SK-N-SH treated with all-trans-retinoic acid at 6 μM for 48 hours (cell line): Measurements from ENCODE around the gene THAP3.

Experiments
- ATAC-seq: fragments of 200-7000 bp; cut with Tn5 transposase; 3 replicates; pipeline ENCODE4 v1.9.1; 2020; ENCODE audit warnings: mild to moderate bottlenecking, moderate library complexity
- BACH2 ChIP-seq: fragments of 250-450 bp; sonication (Bioruptor Pico); IDR thresholded peaks from 2 replicates; pipeline ENCODE4 v1.9.0; 2021; ENCODE audit warnings: mild to moderate bottlenecking, borderline replicate concordance
- CREB5 ChIP-seq: fragments of 250-450 bp; sonication (Bioruptor Pico); IDR thresholded peaks from 2 replicates; pipeline ENCODE4 v1.5.1; 2020; ENCODE audit warnings: low read depth, mild to moderate bottlenecking, moderate library complexity
- CSDC2 ChIP-seq: fragments of 250-450 bp; sonication (Bioruptor Pico); IDR thresholded peaks from 2 replicates; pipeline ENCODE4 v1.5.0; 2020; ENCODE audit warnings: mild to moderate bottlenecking, moderate library complexity
- CSRNP3 ChIP-seq: fragments of 250-450 bp; sonication (Bioruptor Pico); IDR thresholded peaks from 2 replicates; pipeline ENCODE4 v1.5.1; 2021; ENCODE audit warnings: mild to moderate bottlenecking, moderate library complexity
- ESRRG ChIP-seq: fragments of 250-450 bp; sonication (Bioruptor Pico); IDR thresholded peaks from 2 replicates; pipeline ENCODE4 v1.6.1; 2021; ENCODE audit warnings: mild to moderate bottlenecking
- GLIS3 ChIP-seq: fragments of 250-450 bp; sonication (Bioruptor Pico); IDR thresholded peaks from 2 replicates; pipeline ENCODE4 v1.5.0; 2020; ENCODE audit warnings: mild to moderate bottlenecking, moderate library complexity
- ISL1 ChIP-seq: fragments of 250-450 bp; sonication (Bioruptor Pico); IDR thresholded peaks from 2 replicates; pipeline ENCODE4 v2.1.2; 2022; ENCODE audit warnings: mild to moderate bottlenecking, moderate library complexity
- OSR1 ChIP-seq: fragments of 250-450 bp; sonication (Bioruptor Pico); IDR thresholded peaks from 2 replicates; pipeline ENCODE4 v1.8.0; 2022; ENCODE audit warnings: moderate library complexity, mild to moderate bottlenecking, inconsistent platforms
- PATZ1 ChIP-seq: fragments of 250-450 bp; sonication (Bioruptor Pico); IDR thresholded peaks from 2 replicates; pipeline ENCODE4 v1.8.0; 2020; ENCODE audit warnings: mild to moderate bottlenecking, moderate library complexity, borderline replicate concordance
- POU6F1 ChIP-seq: fragments of 250-450 bp; sonication (Bioruptor Pico); IDR thresholded peaks from 2 replicates; pipeline ENCODE4 v1.8.0; 2021; ENCODE audit warnings: low read depth, mild to moderate bottlenecking, moderate library complexity, borderline replicate concordance
- PPARA ChIP-seq: fragments of 250-450 bp; sonication (Bioruptor Pico); IDR thresholded peaks from 2 replicates; pipeline ENCODE4 v1.5.0; 2020; ENCODE audit warnings: mild to moderate bottlenecking, borderline replicate concordance
- RARB ChIP-seq: fragments of 250-450 bp; sonication (Bioruptor Pico); IDR thresholded peaks from 2 replicates; pipeline ENCODE4 v1.8.0; 2021; ENCODE audit warnings: mild to moderate bottlenecking, moderate library complexity
- SNAI2 ChIP-seq: fragments of 250-450 bp; sonication (Bioruptor Pico); IDR thresholded peaks from 2 replicates; pipeline ENCODE4 v1.5.0; 2020; ENCODE audit warnings: mild to moderate bottlenecking, moderate library complexity
- TCF4 ChIP-seq: fragments of 250-450 bp; sonication (Bioruptor Pico); IDR thresholded peaks from 2 replicates; pipeline ENCODE4 v1.8.0; 2021; ENCODE audit warnings: mild to moderate bottlenecking, moderate library complexity, borderline replicate concordance
- TOX ChIP-seq: fragments of 250-450 bp; sonication (Bioruptor Pico); IDR thresholded peaks from 2 replicates; pipeline ENCODE4 v1.8.0; 2021; ENCODE audit warnings: mild to moderate bottlenecking, moderate library complexity, borderline replicate concordance
- TSHZ2 ChIP-seq: fragments of 250-450 bp; sonication (Bioruptor Pico); IDR thresholded peaks from 2 replicates; pipeline ENCODE4 v1.5.0; 2020; ENCODE audit warnings: mild to moderate bottlenecking, moderate library complexity
- ZC3H10 ChIP-seq: fragments of 250-450 bp; sonication (Bioruptor Pico); IDR thresholded peaks from 2 replicates; pipeline ENCODE4 v1.5.1; 2021; ENCODE audit warnings: mild to moderate bottlenecking, moderate library complexity
- ZFP3 ChIP-seq: fragments of 250-450 bp; sonication (Bioruptor Pico); IDR thresholded peaks from 2 replicates; pipeline ENCODE4 v1.5.0; 2020; ENCODE audit warnings: mild to moderate bottlenecking, moderate library complexity
- ZFP30 ChIP-seq: fragments of 450-650 bp; formaldehyde crosslinking; IDR thresholded peaks from 2 replicates; pipeline ENCODE4 v1.5.0; 2022; ENCODE audit warnings: mild to moderate bottlenecking, moderate library complexity
- ZNF565 ChIP-seq: fragments of 450-650 bp; formaldehyde crosslinking; conservative IDR thresholded peaks from 2 replicates; pipeline ENCODE4 v1.5.0; 2020; ENCODE audit warnings: low read depth, mild to moderate bottlenecking, moderate library complexity
- ZNF70 ChIP-seq: fragments of 450-650 bp; formaldehyde crosslinking; IDR thresholded peaks from 2 replicates; pipeline ENCODE4 v1.5.0; 2020; ENCODE audit warnings: mild to moderate bottlenecking, moderate library complexity
- ZNF8 ChIP-seq: fragments of 450-650 bp; formaldehyde crosslinking; IDR thresholded peaks from 2 replicates; pipeline ENCODE4 v1.5.0; 2020; ENCODE audit warnings: mild to moderate bottlenecking, moderate library complexity

THAP3 gene

GRCh38 chr1:6591222-6591621, 33.4 kb upstream of the THAP3 start (continued):
- no peak for TF ChIP-seq ZC3H10

- ATAC-seq, result no peak
- TF ChIP-seq POU6F1 (CRISPR knock-in tag) (no peak), ZNF565 (CRISPR knock-in tag) (no peak), TSHZ2 (CRISPR knock-in tag) (no peak), ZC3H10 (no peak), ESRRG (CRISPR knock-in tag) (no peak), SNAI2 (no peak), RARB (no peak), ZFP3 (no peak), ZFP30 (CRISPR knock-in tag) (no peak), CREB5 (no peak), PATZ1 (CRISPR knock-in tag) (no peak), CSRNP3 (no peak), OSR1 (no peak), ZNF8 (CRISPR knock-in tag) (no peak), BACH2 (CRISPR knock-in tag) (no peak), CSDC2 (CRISPR knock-in tag) (no peak), ZNF70 (CRISPR knock-in tag) (no peak), PPARA (CRISPR knock-in tag) (no peak), ISL1 (CRISPR knock-in tag) (no peak)
These were observed 33.0 kb upstream of the THAP3 start for GRCh38 chr1:6591644-6592043.

GRCh38 chr1:6592441-6592840, 32.2 kb upstream of the THAP3 start:
- ATAC-seq, result no peak
- no peak for TF ChIP-seq TOX (CRISPR knock-in tag)
- TF ChIP-seq PPARA (CRISPR knock-in tag), result no peak
- TF ChIP-seq POU6F1 (CRISPR knock-in tag), result no peak
- no peak for TF ChIP-seq TSHZ2 (CRISPR knock-in tag)
- TF ChIP-seq CSRNP3, result no peak
- TF ChIP-seq TCF4 (CRISPR knock-in tag), result no peak
- TF ChIP-seq PATZ1 (CRISPR knock-in tag), result no peak
- TF ChIP-seq GLIS3 (CRISPR knock-in tag), result no peak
